AG04450 (cell line): Measurements from ENCODE around the gene STOM. TPM values are rescaled to one million over a fixed set of nuclear protein-coding genes. Genes with fewer than 3 reads are reported as not detected.

ENCODE experiments used
- CTCF ChIA-PET: fragments of 300-600, 350-600 bp; formaldehyde crosslinking; extraction: SDS; loops from one replicate; lab custom pipeline; 2022; ENCODE audit warnings: antibody characterized with exemption, inconsistent platforms; lab: Charles Lee
- POLR2A ChIA-PET: fragments of 350-600 bp; formaldehyde crosslinking; extraction: SDS; loops from one replicate; lab custom pipeline; 2021; ENCODE audit warnings: antibody characterized with exemption, inconsistent platforms; lab: Yijun Ruan, JAX
- DNase-seq: peaks from one replicate; pipeline ENCODE4 v3.0.0-alpha.2; 2011; ENCODE audit warnings: low read depth, low spot score
- H3K27ac ChIP-seq: one replicate; pipeline ENCODE4 v1.5.1; 2012; ENCODE audit warnings: low read depth, low read length, control low read depth
- H3K27me3 ChIP-seq: one replicate; pipeline ENCODE4 v1.6.0; 2012; ENCODE audit warnings: low read length; ENCODE audit not compliant: control insufficient read depth, insufficient read depth
- H3K4me3 ChIP-seq: 2 replicates; pipeline ENCODE4 v1.5.1; 2011; ENCODE audit warnings: mild to moderate bottlenecking, low read depth, low read length, control low read depth
- H3K9me3 ChIP-seq: 2 replicates; pipeline ENCODE4 v1.5.1; 2012; ENCODE audit warnings: low read length; ENCODE audit not compliant: control insufficient read depth, insufficient read depth
- CTCF ChIP-seq: IDR thresholded peaks from 2 replicates; pipeline ENCODE4 v1.5.1; 2011; ENCODE audit warnings: low read depth, low read length, control low read depth, inconsistent platforms
- polyA plus RNA-seq: library from polyadenylated mRNA; depleted of rRNA; stranded (reverse); fragments of >200 nt; gene quantifications from 2 replicates; pipeline ENCODE4 v1.2.3, GENCODE V29; 2011

STOM gene
- polyA plus RNA-seq, 1 experiment = 510 TPM

- DNase-seq = no peak
- ChIA-PET POLR2A (interaction anchor here (0.7 kb wide), 1 partner anchor 94 kb away, joined by 3 read pairs; no protein-coding TSS in a partner anchor), CTCF (interaction anchor here (1.3 to 1.8 kb wide), 2 partner anchors 16 to 102 kb away, joined by 3 to 10 read pairs; partner anchors contain the start of gene RAB14)
- no peak overlapping the region for H3K4me3 ChIP-seq
- TF ChIP-seq CTCF = no peak
- no peaks in the 10 kb centered on the region; the same call in 1 of the 2 replicates for H3K9me3 ChIP-seq
- H3K27ac ChIP-seq = no peak overlapping the region
- no peaks in the 10 kb centered on the region for H3K27me3 ChIP-seq
Observed at GRCh38 chr9:121303456-121304451, 66.3 kb downstream of the STOM start.

GRCh38 chr9:121302786-121303185 lies 67.3 kb downstream of the STOM start:
- CTCF ChIA-PET = interaction anchor here (1.3 to 2.3 kb wide), 3 partner anchors 17 to 101 kb away, joined by 3 to 10 read pairs (median 10); partner anchors contain the start of gene RAB14
- no peak for TF ChIP-seq CTCF

DNA sequence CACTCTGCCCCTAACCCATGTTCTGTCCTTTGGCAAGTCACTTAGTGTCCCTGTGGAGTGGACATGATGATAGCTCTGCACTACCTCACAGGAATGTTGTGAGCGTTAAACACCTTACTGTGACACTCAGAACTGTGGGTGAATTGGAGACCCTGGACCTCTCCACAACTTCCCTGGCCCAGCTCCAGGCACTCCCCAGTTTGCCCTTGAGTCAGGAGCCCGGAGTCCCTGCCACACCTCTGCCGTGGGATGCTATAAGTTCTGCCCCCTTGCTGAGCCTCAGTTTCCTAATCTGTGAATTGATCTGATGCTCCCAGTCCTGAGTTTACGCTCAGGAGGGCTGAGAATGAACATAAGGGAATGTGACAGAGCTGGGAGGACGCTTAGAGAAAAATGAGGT lies 67.7 kb downstream of the STOM start:
- CTCF ChIA-PET = interaction anchor here (1.3 to 2.3 kb wide), 2 partner anchors 18 to 100 kb away, joined by 3 to 10 read pairs; partner anchors contain the start of gene RAB14

More at GRCh38 chr9:121302786-121303185, 67.3 kb downstream of the STOM start:
- Histone ChIP-seq H3K9me3 (no peaks in the 10 kb centered on the region; the same call in 1 of the 2 replicates), H3K27ac (no peak overlapping the region), H3K4me3 (no peak overlapping the region), H3K27me3 (no peaks in the 10 kb centered on the region)
- DNase-seq = no peak
- POLR2A ChIA-PET = no interaction called here

DNA sequence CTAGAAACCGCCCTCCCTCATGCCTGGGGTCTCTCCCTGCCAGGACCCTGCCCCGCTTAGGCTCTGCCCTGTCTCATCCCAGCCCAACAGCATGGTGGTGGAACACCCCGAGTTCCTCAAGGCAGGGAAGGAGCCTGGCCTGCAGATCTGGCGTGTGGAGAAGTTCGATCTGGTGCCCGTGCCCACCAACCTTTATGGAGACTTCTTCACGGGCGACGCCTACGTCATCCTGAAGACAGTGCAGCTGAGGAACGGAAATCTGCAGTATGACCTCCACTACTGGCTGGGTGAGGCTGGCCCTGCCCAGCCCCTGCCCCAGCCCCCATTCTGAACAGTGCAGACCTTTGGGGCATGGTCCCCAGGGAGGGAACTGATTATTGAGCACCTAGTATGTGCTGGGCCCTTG lies 68.2 kb downstream of the STOM start:
- ChIA-PET POLR2A (no interaction called here), CTCF (interaction anchor here (2.3 kb wide), 1 partner anchor 18 kb away, joined by 10 read pairs; no protein-coding TSS in a partner anchor)
- TF ChIP-seq CTCF = no peak
- Histone ChIP-seq H3K27me3 (no peaks in the 10 kb centered on the region), H3K27ac (no peak overlapping the region), H3K4me3 (no peak overlapping the region), H3K9me3 (no peaks in the 10 kb centered on the region; the same call in 1 of the 2 replicates)
- DNase-seq = no peak

More for the DNA sequence above, 67.7 kb downstream of the STOM start:
- no peaks in the 10 kb centered on the region for H3K27me3 ChIP-seq
- H3K9me3 ChIP-seq = no peaks in the 10 kb centered on the region; the same call in 1 of the 2 replicates
- H3K4me3 ChIP-seq = no peak overlapping the region
- POLR2A ChIA-PET = no interaction called here
- no peak overlapping the region for H3K27ac ChIP-seq
- no peak for DNase-seq
- TF ChIP-seq CTCF = no peak
